Endometrial microvascular endothelial cells (primary cell): ENCODE results near the gene BTRC. TPM values are rescaled to one million over a fixed set of nuclear protein-coding genes. Genes with fewer than 3 reads are reported as not detected.

ENCODE experiments used
- in situ Hi-C: cut with HindIII; loops from 2 replicates; pipeline ENCODE4 v1.10.0; 2017; ENCODE audit warnings: low sequenced_read_pairs, low pct_unique_long_range_greater_than_20kb; ENCODE audit errors: inconsistent ontology term
- total RNA-seq: library from RNA; depleted of rRNA; stranded (reverse); fragments of >200 nt; gene quantifications from one replicate; pipeline ENCODE4 v1.2.3, GENCODE V29; 2015; ENCODE audit errors: inconsistent ontology term

BTRC gene
- total RNA-seq, 1 donor from 2014 or later, result 14.5 TPM

- in situ Hi-C loops, result loop anchor here (25.0 kb wide), 1 partner anchor 199 kb away; the partner anchor contains the start of genes FGF8 and NPM3
Observed at GRCh38 chr10:101587725-101588653, 234.0 kb downstream of the BTRC start, which contains the start of the genes DPCD and POLL. TSS of gene DPCD (plus strand) at chr10:101588321. CDS start at chr10:101588337, 16 bp downstream. TSS of gene POLL (minus strand) at chr10:101588257. CDS start at chr10:101587360, 897 bp downstream.

- in situ Hi-C loops, result loop anchor here (25.0 kb wide), 1 partner anchor 198 kb away; the partner anchor contains the start of genes FGF8 and NPM3
Observed at GRCh38 chr10:101588879-101589278, 234.9 kb downstream of the BTRC start.

GRCh38 chr10:101593331-101593730 lies 239.4 kb downstream of the BTRC start:
- in situ Hi-C loops, result loop anchor here (25.0 kb wide), 1 partner anchor 194 kb away; the partner anchor contains the start of genes FGF8 and NPM3

- in situ Hi-C loops, result loop anchor here (25.0 kb wide), 1 partner anchor 191 kb away; the partner anchor contains the start of genes FGF8 and NPM3
Observed at GRCh38 chr10:101595591-101596433, 241.8 kb downstream of the BTRC start.

- in situ Hi-C loops, result loop anchor here (25.0 kb wide), 1 partner anchor 190 kb away; the partner anchor contains the start of genes FGF8 and NPM3
Observed at GRCh38 chr10:101597091-101597900, 243.3 kb downstream of the BTRC start.

GRCh38 chr10:101601541-101601940 lies 247.6 kb downstream of the BTRC start:
- in situ Hi-C loops, result no loop called here

- in situ Hi-C loops, result no loop called here
Observed at GRCh38 chr10:101602761-101603398, 248.9 kb downstream of the BTRC start.

Other genes starting within 250 kb of the BTRC start
- not detected for gene TLX1, start 222.9 kb upstream of the BTRC start, total RNA-seq
- gene LBX1, start 124.7 kb upstream of the BTRC start, total RNA-seq, result not detected
- 27.0 TPM for gene POLL, start 234.1 kb downstream of the BTRC start, total RNA-seq
- 45.9 TPM for gene DPCD, start 234.2 kb downstream of the BTRC start, total RNA-seq